OCI-LY3 (cell line): ENCODE results near the gene NABP2.
"Not testable (repeated sequence)": the region's sequence is repeated elsewhere in the genome, so short reads cannot be mapped to it uniquely, and the experiment has no call there.

Source experiments
- H2AFZ ChIP-seq: fragments of 200-600, 300-600 bp; shearing (Covaris generic); 2 replicates; pipeline ENCODE4 v1.6.0; 2014; ENCODE audit warnings: antibody characterized with exemption, low read depth, low read length
- H3K27ac ChIP-seq: fragments of 200-600, 300-600 bp; sonication (generic); 2 replicates; pipeline ENCODE4 v1.5.1; 2014; ENCODE audit warnings: mild to moderate bottlenecking, low read length, moderate library complexity, mixed read lengths
- H3K27me3 ChIP-seq: fragments of 200-600, 300-600 bp; sonication (generic); 2 replicates; pipeline ENCODE4 v1.6.1; 2014; ENCODE audit warnings: low read depth, low read length, mixed read lengths
- H3K36me3 ChIP-seq: fragments of 200-600, 300-600 bp; sonication (generic); replicated peaks from 2 replicates; pipeline ENCODE3; 2014; ENCODE audit warnings: low read depth, low read length, mixed read lengths
- H3K4me1 ChIP-seq: fragments of 300-600, 200-600 bp; sonication (generic); 2 replicates; pipeline ENCODE4 v1.6.1; 2014; ENCODE audit warnings: low read length, mixed read lengths
- H3K4me2 ChIP-seq: fragments of 200-600, 300-600 bp; sonication (generic); 2 replicates; pipeline ENCODE4 v1.6.1; 2014; ENCODE audit warnings: low read length, mixed read lengths
- H3K4me3 ChIP-seq: fragments of 300-600, 200-600 bp; sonication (generic); 2 replicates; pipeline ENCODE4 v1.5.1; 2014; ENCODE audit warnings: antibody characterized with exemption, mild to moderate bottlenecking, low read length, moderate library complexity
- H3K79me2 ChIP-seq: fragments of 300-600, 200-600 bp; shearing (Covaris generic); 2 replicates; pipeline ENCODE4 v1.6.1; 2014; ENCODE audit warnings: mild to moderate bottlenecking, low read length, mixed read lengths
- H3K9ac ChIP-seq: fragments of 300-600, 200-600 bp; shearing (Covaris generic); 2 replicates; pipeline ENCODE4 v1.6.0; 2014; ENCODE audit warnings: mild to moderate bottlenecking, low read length, moderate library complexity
- H3K9me3 ChIP-seq: fragments of 200-600, 300-600 bp; shearing (Covaris generic); 2 replicates; pipeline ENCODE4 v1.6.1; 2014; ENCODE audit warnings: low read length, mixed read lengths; ENCODE audit not compliant: insufficient read depth
- H4K20me1 ChIP-seq: fragments of 200-600, 300-600 bp; sonication (generic); 2 replicates; pipeline ENCODE4 v1.6.1; 2016; ENCODE audit warnings: low read length, mixed read lengths; ENCODE audit not compliant: insufficient read depth
- CTCF ChIP-seq: fragments of 200-600, 300-600 bp; sonication (generic); IDR thresholded peaks from 2 replicates; pipeline ENCODE4 v1.5.1; 2014; ENCODE audit warnings: antibody characterized with exemption, low read length, low read depth
- EZH2phosphoT487 ChIP-seq: fragments of 200-600 bp; shearing (Covaris generic); IDR thresholded peaks from 2 replicates; pipeline ENCODE4 v1.6.1; 2018; ENCODE audit warnings: antibody characterized with exemption, mixed run types, low read depth

NABP2 gene

GRCh38 chr12:56189918-56190694, 34.0 kb upstream of the NABP2 start:
- no peaks in the 10 kb centered on the region for H3K27me3 ChIP-seq
- TF ChIP-seq CTCF (no peak), EZH2phosphoT487 (no peak)

GRCh38 chr12:56190695-56191155, 33.4 kb upstream of the NABP2 start:
- Histone ChIP-seq H3K9me3 (no peaks in the 10 kb centered on the region), H3K79me2 (peaks cover 31% of the 10 kb centered on the region), H3K9ac (peak overlapping the region; percentile 94), H3K27me3 (no peaks in the 10 kb centered on the region), H3K4me3 (peak overlapping the region; percentile 89), H3K4me2 (peak overlapping the region; percentile 71), H3K4me1 (peaks cover 19% of the 10 kb centered on the region), H3K27ac (no peak overlapping the region), H4K20me1 (peaks cover 9% of the 10 kb centered on the region; the same call in 1 of the 2 replicates), H3K36me3 (peaks cover 12% of the 10 kb centered on the region), H2AFZ (peak overlapping the region; percentile 67)
- no peak for TF ChIP-seq EZH2phosphoT487
- TF ChIP-seq CTCF = no peak

More at GRCh38 chr12:56189918-56190694, 34.0 kb upstream of the NABP2 start:
- peak overlapping the region; percentile 74 for H3K27ac ChIP-seq
- H3K79me2 ChIP-seq = peaks cover 31% of the 10 kb centered on the region
- peaks cover 19% of the 10 kb centered on the region for H3K4me1 ChIP-seq
- H3K36me3 ChIP-seq = peaks cover 14% of the 10 kb centered on the region
- H3K4me3 ChIP-seq = peak overlapping the region; percentile 89
- H3K9me3 ChIP-seq = no peaks in the 10 kb centered on the region
- peak overlapping the region; percentile 96 for H2AFZ ChIP-seq
- H3K9ac ChIP-seq = peak overlapping the region; percentile 94
- peak overlapping the region; percentile 71 for H3K4me2 ChIP-seq
- peaks cover 9% of the 10 kb centered on the region; the same call in 1 of the 2 replicates for H4K20me1 ChIP-seq

GRCh38 chr12:56192582-56192981, 31.6 kb upstream of the NABP2 start:
- Histone ChIP-seq H2AFZ (0 out of 2 replicates have a peak overlapping the region, but pooled peaks have one; percentile 43), H3K79me2 (peaks cover 16% of the 10 kb centered on the region), H3K9me3 (no peaks in the 10 kb centered on the region), H4K20me1 (peaks cover 6% of the 10 kb centered on the region; the same call in 1 of the 2 replicates), H3K4me2 (no peak overlapping the region), H3K9ac (no peak overlapping the region), H3K36me3 (no peaks in the 10 kb centered on the region), H3K27ac (no peak overlapping the region), H3K4me1 (peaks cover 17% of the 10 kb centered on the region), H3K4me3 (no peak overlapping the region), H3K27me3 (no peaks in the 10 kb centered on the region)
- TF ChIP-seq EZH2phosphoT487 (no peak), CTCF (no peak)

- Histone ChIP-seq H2AFZ (peak overlapping the region; percentile 95), H3K27me3 (no peaks in the 10 kb centered on the region), H3K36me3 (no peaks in the 10 kb centered on the region), H3K9me3 (no peaks in the 10 kb centered on the region), H4K20me1 (peaks cover under 1% of the 10 kb centered on the region; the same call in 1 of the 2 replicates), H3K9ac (0 out of 2 replicates have a peak overlapping the region, but pooled peaks have one; percentile 9), H3K4me3 (peak overlapping the region; percentile 11; the same call in 1 of the 2 replicates), H3K4me1 (peaks cover 12% of the 10 kb centered on the region), H3K4me2 (peak overlapping the region; percentile 44), H3K79me2 (peaks cover 11% of the 10 kb centered on the region), H3K27ac (no peak overlapping the region)
- TF ChIP-seq CTCF = peak; percentile 90
- no peak for TF ChIP-seq EZH2phosphoT487
Measured at GRCh38 chr12:56193025-56193578, 31.0 kb upstream of the NABP2 start.

- H3K4me3 ChIP-seq, H3K79me2 ChIP-seq, H4K20me1 ChIP-seq, H3K4me1 ChIP-seq, H2AFZ ChIP-seq, H3K27me3 ChIP-seq, H3K9ac ChIP-seq, H3K9me3 ChIP-seq, H3K4me2 ChIP-seq, H3K36me3 ChIP-seq, H3K27ac ChIP-seq: not testable (repeated sequence)
Measured at GRCh38 chr12:56196818-56197550, 27.2 kb upstream of the NABP2 start.
